HTERT RPE-1 (cell line): Measurements from ENCODE around the gene MRPL42.
"Not testable (repeated sequence)": the region's sequence is repeated elsewhere in the genome, so short reads cannot be mapped to it uniquely, and the experiment has no call there.

Experiments
- in situ Hi-C: fragments of 300-500 bp; cut with MboI; formaldehyde crosslinking; loops from 4 replicates; pipeline ENCODE4 v1.14.3; 2020; ENCODE audit warnings: low sequenced_read_pairs

Gene MRPL42

GRCh38 chr12:93443576-93443975 is 23.7 kb upstream of the MRPL42 start:
- in situ Hi-C loops = no loop called here

- in situ Hi-C loops = no loop called here
Observed at GRCh38 chr12:93447555-93448290, 19.6 kb upstream of the MRPL42 start.

- in situ Hi-C loops = no loop called here
Observed at GRCh38 chr12:93448796-93449195, 18.5 kb upstream of the MRPL42 start.

DNA sequence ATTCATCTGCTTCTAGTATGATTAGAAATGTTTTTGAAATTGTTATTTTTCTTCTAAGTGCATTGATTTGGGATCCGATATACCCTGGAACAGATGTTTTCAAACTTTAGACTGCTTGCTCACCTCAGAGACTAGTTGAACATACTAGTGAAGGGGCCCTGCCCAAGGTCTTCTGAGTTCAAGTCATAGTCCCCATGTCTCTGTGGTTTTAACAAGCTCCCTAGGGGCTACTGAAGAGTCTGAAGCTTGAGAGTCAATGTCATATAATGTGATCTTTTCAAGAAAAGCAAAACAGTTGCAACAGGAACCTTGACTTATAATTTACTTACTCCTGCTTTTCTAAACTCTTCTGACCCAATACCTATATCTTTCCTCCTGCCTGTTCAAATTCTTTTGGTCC is 18.0 kb upstream of the MRPL42 start:
- in situ Hi-C loops = no loop called here

DNA sequence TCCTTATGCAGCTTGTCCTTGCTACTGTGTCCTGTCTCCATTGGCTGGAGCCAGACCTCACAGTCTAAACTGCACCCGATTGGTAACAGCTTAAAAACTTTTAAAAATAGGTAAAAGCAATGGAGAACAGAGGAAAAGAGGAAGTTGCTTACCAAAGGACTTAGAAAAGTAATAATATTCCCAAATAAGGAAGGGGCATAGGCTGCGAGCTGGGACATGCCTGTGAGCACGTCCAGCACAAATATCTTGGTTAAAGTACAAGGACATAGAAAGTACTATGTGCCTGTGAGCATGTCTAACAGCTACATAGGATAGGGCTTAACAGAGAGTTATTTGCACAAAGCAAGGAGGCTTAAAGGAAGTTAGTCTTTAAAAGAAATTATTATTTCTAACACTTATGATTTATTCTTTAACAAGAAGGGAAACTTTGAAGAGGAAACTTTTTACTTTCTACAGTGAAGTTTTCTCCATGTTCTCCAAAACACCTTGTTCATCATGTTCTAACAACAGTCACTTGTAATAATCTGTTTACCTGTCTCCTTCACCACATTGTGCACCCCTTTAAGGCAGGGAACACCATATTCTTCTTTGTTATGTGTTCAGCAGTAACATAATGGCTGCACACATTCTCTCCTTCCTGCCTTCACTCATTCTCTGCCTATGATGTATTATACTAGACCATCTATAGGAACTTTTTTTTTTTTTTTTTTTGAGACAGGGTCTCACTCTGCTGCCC is 15.7 kb upstream of the MRPL42 start:
- in situ Hi-C loops = no loop called here

- in situ Hi-C loops = no loop called here
Observed at GRCh38 chr12:93453633-93454032, 13.7 kb upstream of the MRPL42 start.

- in situ Hi-C loops = no loop called here
Observed at GRCh38 chr12:93456077-93456476, 11.2 kb upstream of the MRPL42 start.

- in situ Hi-C loops = no loop called here
Observed at GRCh38 chr12:93459097-93459496, 8.2 kb upstream of the MRPL42 start.

- in situ Hi-C loops = no loop called here
Observed at GRCh38 chr12:93460003-93460402, 7.3 kb upstream of the MRPL42 start.

DNA sequence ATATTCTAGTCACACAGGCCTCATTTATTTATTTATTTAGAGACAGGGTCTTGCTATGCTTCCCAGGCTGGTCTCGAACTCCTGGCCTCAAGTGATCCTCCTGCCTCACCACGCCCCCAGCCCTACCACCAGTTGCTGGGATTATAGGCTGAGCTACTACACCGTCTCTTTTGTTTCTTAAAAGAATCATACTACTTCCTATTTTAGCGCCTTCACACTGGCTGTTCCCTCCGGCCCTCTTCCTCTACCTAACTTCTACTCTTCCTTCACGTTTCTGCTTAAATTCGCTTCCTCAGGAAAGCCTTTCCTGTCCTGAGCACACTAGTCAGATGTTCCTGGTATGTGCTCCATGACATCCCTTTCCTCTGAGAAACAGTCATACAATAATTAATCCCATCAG is 6.4 kb upstream of the MRPL42 start:
- in situ Hi-C loops = no loop called here

GRCh38 chr12:93461503-93461902 is 5.8 kb upstream of the MRPL42 start:
- in situ Hi-C loops = no loop called here

GRCh38 chr12:93465841-93466240 is 1.5 kb upstream of the MRPL42 start:
- in situ Hi-C loops = no loop called here

DNA sequence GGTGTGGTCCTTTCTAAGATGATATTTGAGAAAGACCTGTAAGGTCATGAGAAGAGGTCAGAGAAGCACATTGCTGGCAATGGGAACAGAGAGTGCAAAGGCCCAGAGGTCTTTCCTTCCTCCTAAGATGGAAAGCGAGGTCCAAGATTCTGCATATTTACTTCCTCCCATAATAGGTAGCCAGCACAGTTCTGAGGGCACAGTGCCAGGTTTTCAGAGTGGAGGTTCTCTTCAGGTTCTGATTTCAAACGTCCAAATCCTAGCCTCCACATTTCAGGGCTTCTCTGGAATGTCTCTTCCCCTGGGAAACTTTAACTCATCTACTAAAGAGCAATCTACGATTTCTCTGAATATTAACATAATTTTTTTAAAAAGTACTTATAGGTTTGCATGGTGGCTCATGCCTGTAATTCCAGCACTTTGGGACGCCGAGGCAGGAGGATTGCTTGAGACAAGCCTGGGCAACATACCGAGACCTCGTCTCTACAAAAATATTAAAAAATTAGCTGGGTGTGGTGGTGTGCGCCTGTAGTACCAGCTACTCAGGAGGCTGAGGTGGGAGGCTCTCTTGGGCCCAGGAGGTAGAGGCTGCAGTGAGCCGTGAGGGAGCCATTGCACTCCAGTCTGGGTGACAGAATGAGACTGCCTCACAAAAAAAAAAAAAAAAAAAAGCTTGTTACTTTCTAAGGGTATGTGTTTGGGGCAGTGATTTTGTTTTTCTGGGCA is 526 bp upstream of the MRPL42 start:
- in situ Hi-C loops = no loop called here

- in situ Hi-C loops = no loop called here
Observed at GRCh38 chr12:93468008-93468371, 676 bp downstream of the MRPL42 start.

DNA sequence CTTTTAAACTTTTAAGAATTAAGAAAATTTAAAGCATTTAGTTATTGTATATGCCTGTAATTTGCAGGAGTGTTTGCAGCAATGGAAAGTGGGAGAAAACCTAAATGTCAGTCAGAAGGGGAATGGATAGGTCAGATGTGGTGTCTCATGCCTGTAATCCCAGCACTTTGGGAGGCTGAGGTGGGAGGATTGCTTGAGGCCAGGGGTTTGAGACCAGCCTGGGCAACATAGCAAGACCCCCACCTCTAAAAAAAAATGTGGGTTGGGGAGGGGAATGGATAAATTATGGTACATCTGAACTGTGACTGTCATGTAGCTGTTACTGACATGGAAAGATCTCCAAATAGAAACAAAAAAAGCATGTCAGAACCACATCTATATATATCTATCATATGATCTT is 2.1 kb downstream of the MRPL42 start:
- in situ Hi-C loops = no loop called here

DNA sequence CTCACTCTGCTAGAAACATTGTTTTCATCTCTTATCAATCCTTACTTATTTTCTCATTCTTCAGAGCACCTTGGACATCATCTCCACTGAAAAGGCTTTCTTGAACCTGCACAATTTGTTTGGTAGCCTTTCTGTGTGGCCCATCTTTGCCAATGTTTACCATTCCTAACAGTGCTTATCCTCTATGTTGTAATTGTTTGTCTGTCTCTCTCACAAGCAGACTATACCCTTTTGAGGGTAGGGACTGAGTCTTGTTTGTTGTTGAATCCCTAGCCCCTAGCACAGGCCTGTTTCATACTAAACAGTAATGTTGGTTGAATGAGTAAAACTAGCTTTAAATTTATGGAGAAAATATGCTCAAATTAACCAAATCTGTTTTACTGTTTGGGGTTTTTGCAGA is 9.2 kb downstream of the MRPL42 start:
- in situ Hi-C loops = no loop called here

- in situ Hi-C loops = no loop called here
Observed at GRCh38 chr12:93482721-93483120, 15.4 kb downstream of the MRPL42 start.

DNA sequence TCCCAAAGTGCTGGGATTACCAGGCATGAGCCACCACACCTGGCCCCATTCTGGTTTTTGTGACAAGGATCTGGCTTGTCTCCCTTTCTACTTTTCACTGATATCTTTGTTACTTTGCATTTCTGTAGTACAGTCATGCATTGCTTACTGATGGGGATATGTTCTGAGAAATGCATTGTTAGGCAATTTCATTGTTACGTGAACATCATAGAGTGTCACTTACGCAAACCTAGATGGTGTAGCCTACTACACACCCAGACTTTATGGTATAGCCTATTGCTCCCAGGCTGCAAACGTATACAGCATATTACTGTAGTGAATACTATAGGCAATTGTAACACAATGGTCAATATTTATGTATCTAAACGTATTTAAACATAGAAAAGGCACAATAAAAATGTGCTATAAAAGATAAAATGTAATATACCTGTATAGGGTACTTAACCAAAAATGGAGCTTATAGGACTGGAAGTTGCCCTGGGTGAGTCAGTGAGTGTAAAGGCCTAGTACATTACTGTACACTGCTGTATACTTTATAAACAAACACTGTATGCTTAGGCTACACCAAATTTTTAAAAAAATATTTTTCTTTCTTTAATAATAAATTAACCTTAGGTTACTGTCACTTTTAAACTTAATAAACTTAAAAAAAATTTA is 16.0 kb downstream of the MRPL42 start:
- in situ Hi-C loops = no loop called here

GRCh38 chr12:93484315-93484981 is 17.1 kb downstream of the MRPL42 start:
- in situ Hi-C loops = no loop called here

DNA sequence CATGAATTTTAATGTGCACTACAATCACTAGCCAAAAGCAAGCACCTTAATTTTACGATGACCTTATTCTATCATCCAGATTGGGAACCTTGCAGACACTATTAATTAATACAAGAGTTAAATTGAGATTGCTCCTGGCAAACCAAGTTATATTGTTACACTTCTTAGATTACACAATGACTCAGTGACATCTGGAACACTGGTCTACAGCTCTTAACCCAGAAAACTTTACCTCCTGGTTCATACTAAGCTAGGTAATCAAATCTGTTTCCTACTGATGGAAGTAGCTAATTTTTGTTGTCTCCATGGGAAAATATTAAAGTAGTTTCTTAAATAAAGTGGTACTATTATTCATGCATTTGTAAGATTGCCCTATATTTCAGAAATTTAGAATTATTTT is 25.5 kb downstream of the MRPL42 start:
- in situ Hi-C loops = not testable (repeated sequence)

- in situ Hi-C loops = no loop called here
Observed at GRCh38 chr12:93494096-93494495, 26.8 kb downstream of the MRPL42 start.
